Duodenal mucosa (tissue), 2 donors: ENCODE results near the gene PPP2R3C.
A peak's percentile ranks its signal among the peaks of the same experiment; 100 is the strongest.

Experiments used
- H3K27ac ChIP-seq: one replicate; pipeline ENCODE4 v1.7.0; 2013; ENCODE audit warnings: low read depth, low read length
- H3K27me3 ChIP-seq, 2 donors: one replicate each; pipeline ENCODE4 v1.7.0; 2013; ENCODE audit warnings: low read length in 2 of 2, control low read depth in 1 of 2; ENCODE audit not compliant: insufficient read depth in 2 of 2, control insufficient read depth in 1 of 2
- H3K36me3 ChIP-seq, 2 donors: one replicate each; pipeline ENCODE4 v1.7.0; 2013; ENCODE audit warnings: low read length in 2 of 2, control low read depth in 1 of 2; ENCODE audit not compliant: insufficient read depth in 2 of 2, control insufficient read depth in 1 of 2
- H3K4me1 ChIP-seq, 2 donors: one replicate each; pipeline ENCODE4 v1.7.0; 2013; ENCODE audit warnings: low read length in 2 of 2, control low read depth in 1 of 2; ENCODE audit not compliant: insufficient read depth in 2 of 2, control insufficient read depth in 1 of 2
- H3K4me3 ChIP-seq, 2 donors: one replicate each; pipeline ENCODE4 v1.7.0; 2013; ENCODE audit warnings: low read length in 2 of 2, low read depth in 1 of 2
- H3K9ac ChIP-seq, 2 donors: one replicate each; pipeline ENCODE4 v1.7.0; 2013; ENCODE audit warnings: low read length in 2 of 2, low read depth in 1 of 2
- H3K9me3 ChIP-seq, 2 donors: one replicate each; pipeline ENCODE4 v1.7.0; 2013; ENCODE audit warnings: low read length in 2 of 2, control low read depth in 1 of 2; ENCODE audit not compliant: control insufficient read depth in 1 of 2

PPP2R3C gene

GRCh38 chr14:35121887-35122695, at the start of gene PPP2R3C, which contains the start of gene PRORP:
Gene PPP2R3C, minus strand, starts transcription at chr14:35121990. Its CDS starts 31 bp downstream, at chr14:35121959.
Gene PRORP, plus strand, starts transcription at chr14:35122552. Its CDS starts 694 bp downstream, at chr14:35123246.
- Histone ChIP-seq H3K9ac (peak within 1 kb of the TSS; percentile 92 to 95), H3K27me3 (no peaks in the 10 kb centered on the region), H3K4me1 (peaks cover 9 to 18% of the 10 kb centered on the region in 2 donors), H3K27ac (peak within 1 kb of the TSS; percentile 95), H3K36me3 (no peaks in the 10 kb centered on the region), H3K4me3 (peak within 1 kb of the TSS; percentile 93 to 98), H3K9me3 (no peaks in the 10 kb centered on the region)

GRCh38 chr14:35167496-35167895, 45.7 kb upstream of the PPP2R3C start:
- Histone ChIP-seq H3K9ac (no peak overlapping the region), H3K4me3 (no peak overlapping the region), H3K27me3 (no peaks in the 10 kb centered on the region), H3K27ac (no peak overlapping the region), H3K36me3 (peaks cover 6 to 7% of the 10 kb centered on the region in 2 donors), H3K9me3 (no peaks in the 10 kb centered on the region), H3K4me1 (no peaks in the 10 kb centered on the region)

GRCh38 chr14:35164849-35165248, 43.1 kb upstream of the PPP2R3C start:
- Histone ChIP-seq H3K9me3 (no peaks in the 10 kb centered on the region), H3K4me1 (peaks cover 0 to 10% of the 10 kb centered on the region in 2 donors), H3K27ac (no peak overlapping the region), H3K4me3 (no peak overlapping the region), H3K27me3 (no peaks in the 10 kb centered on the region), H3K9ac (no peak overlapping the region), H3K36me3 (peaks cover 5 to 7% of the 10 kb centered on the region in 2 donors)

GRCh38 chr14:35163384-35163783, 41.6 kb upstream of the PPP2R3C start:
- no peak overlapping the region for H3K4me3 ChIP-seq
- no peak overlapping the region for H3K9ac ChIP-seq
- no peaks in the 10 kb centered on the region for H3K27me3 ChIP-seq
- no peak overlapping the region for H3K27ac ChIP-seq
- no peaks in the 10 kb centered on the region for H3K9me3 ChIP-seq
- peaks cover 9 to 19% of the 10 kb centered on the region in 2 donors for H3K4me1 ChIP-seq
- peaks cover 0 to 7% of the 10 kb centered on the region in 2 donors for H3K36me3 ChIP-seq

GRCh38 chr14:35161231-35161630, 39.4 kb upstream of the PPP2R3C start:
- no peak overlapping the region for H3K27ac ChIP-seq

GRCh38 chr14:35159742-35160409, 38.1 kb upstream of the PPP2R3C start:
- Histone ChIP-seq H3K9ac (peak overlapping the region in 1 of 2 donors; percentile 14), H3K36me3 (peaks cover 0 to 3% of the 10 kb centered on the region in 2 donors), H3K9me3 (no peaks in the 10 kb centered on the region), H3K27me3 (no peaks in the 10 kb centered on the region), H3K4me1 (peaks cover 13 to 29% of the 10 kb centered on the region in 2 donors), H3K4me3 (peak overlapping the region; percentile 26 to 34), H3K27ac (no peak overlapping the region)

More at GRCh38 chr14:35161231-35161630, 39.4 kb upstream of the PPP2R3C start:
- peaks cover 0 to 3% of the 10 kb centered on the region in 2 donors for H3K36me3 ChIP-seq
- no peaks in the 10 kb centered on the region for H3K27me3 ChIP-seq
- H3K4me1 ChIP-seq = peaks cover 9 to 24% of the 10 kb centered on the region in 2 donors
- H3K4me3 ChIP-seq = no peak overlapping the region
- H3K9ac ChIP-seq = no peak overlapping the region
- no peaks in the 10 kb centered on the region for H3K9me3 ChIP-seq

- Histone ChIP-seq H3K9me3 (no peaks in the 10 kb centered on the region), H3K4me1 (peaks cover 13 to 29% of the 10 kb centered on the region in 2 donors), H3K4me3 (peak overlapping the region in 1 of 2 donors; percentile 34), H3K27ac (no peak overlapping the region), H3K27me3 (no peaks in the 10 kb centered on the region), H3K9ac (no peak overlapping the region), H3K36me3 (no peaks in the 10 kb centered on the region)
Observed at GRCh38 chr14:35158951-35159653, 37.3 kb upstream of the PPP2R3C start.

- peaks cover 13 to 29% of the 10 kb centered on the region in 2 donors for H3K4me1 ChIP-seq
- H3K9ac ChIP-seq = no peak overlapping the region
- H3K27me3 ChIP-seq = no peaks in the 10 kb centered on the region
- H3K27ac ChIP-seq = no peak overlapping the region
- no peak overlapping the region for H3K4me3 ChIP-seq
- no peaks in the 10 kb centered on the region for H3K9me3 ChIP-seq
- H3K36me3 ChIP-seq = no peaks in the 10 kb centered on the region
Observed at GRCh38 chr14:35158491-35158890, 36.7 kb upstream of the PPP2R3C start.

- peaks cover 13 to 29% of the 10 kb centered on the region in 2 donors for H3K4me1 ChIP-seq
- no peak overlapping the region for H3K9ac ChIP-seq
- H3K27ac ChIP-seq = no peak overlapping the region
- no peaks in the 10 kb centered on the region for H3K36me3 ChIP-seq
- no peaks in the 10 kb centered on the region for H3K9me3 ChIP-seq
- no peaks in the 10 kb centered on the region for H3K27me3 ChIP-seq
- no peak overlapping the region for H3K4me3 ChIP-seq
Observed at GRCh38 chr14:35155962-35156361, 34.2 kb upstream of the PPP2R3C start.
